Loucy (cell line): ENCODE measurements around the gene KRTAP10-1.

Experiments used
- H2AFZ ChIP-seq: fragments of 200-600 bp; sonication (generic); 2 replicates; pipeline ENCODE4 v1.6.0; 2016; ENCODE audit warnings: antibody characterized with exemption, mild to moderate bottlenecking, low read length, moderate library complexity
- H3F3A ChIP-seq: fragments of 200-600 bp; 2 replicates; pipeline ENCODE4 v1.6.0; 2016; ENCODE audit warnings: antibody characterized with exemption, low read depth, mild to moderate bottlenecking
- H3K27me3 ChIP-seq: fragments of 200-600 bp; sonication (generic); 2 replicates; pipeline ENCODE4 v1.6.1; 2014; ENCODE audit warnings: low read length, mild to moderate bottlenecking; ENCODE audit not compliant: insufficient read depth, poor library complexity, severe bottlenecking
- H3K36me3 ChIP-seq: fragments of 200-600 bp; sonication (generic); 2 replicates; pipeline ENCODE4 v1.6.1; 2016; ENCODE audit warnings: low read length; ENCODE audit not compliant: insufficient read depth
- H3K4me1 ChIP-seq: fragments of 200-600 bp; sonication (generic); 2 replicates; pipeline ENCODE4 v1.5.1; 2014; ENCODE audit warnings: low read length, mild to moderate bottlenecking; ENCODE audit not compliant: insufficient read depth, poor library complexity, severe bottlenecking
- H3K4me2 ChIP-seq: fragments of 200-600 bp; sonication (generic); 2 replicates; pipeline ENCODE4 v1.6.0; 2014; ENCODE audit warnings: antibody characterized with exemption, low read length, low read depth, mild to moderate bottlenecking; ENCODE audit not compliant: poor library complexity, severe bottlenecking
- H3K4me3 ChIP-seq: fragments of 200-600 bp; sonication (generic); 2 replicates; pipeline ENCODE4 v1.5.1; 2014; ENCODE audit warnings: low read length, mild to moderate bottlenecking, mixed read lengths; ENCODE audit not compliant: poor library complexity, severe bottlenecking
- H3K79me2 ChIP-seq: fragments of 200-600 bp; sonication (generic); 2 replicates; pipeline ENCODE4 v1.6.1; 2014; ENCODE audit warnings: low read length; ENCODE audit not compliant: insufficient read depth
- H3K9ac ChIP-seq: fragments of 200-600 bp; sonication (generic); 2 replicates; pipeline ENCODE4 v1.6.0; 2014; ENCODE audit warnings: mild to moderate bottlenecking, low read depth, low read length, moderate library complexity; ENCODE audit not compliant: poor library complexity, severe bottlenecking
- H3K9me2 ChIP-seq: fragments of 200-600 bp; sonication (generic); replicated peaks from 2 replicates; pipeline ENCODE4 v1.6.1; 2016; ENCODE audit warnings: low read depth, low read length, mixed read lengths
- H3K9me3 ChIP-seq: fragments of 200-600 bp; sonication (generic); 2 replicates; pipeline ENCODE4 v1.6.1; 2014; ENCODE audit warnings: mild to moderate bottlenecking, antibody characterized with exemption, low read length, low read depth; ENCODE audit not compliant: insufficient read depth
- H4K20me1 ChIP-seq: fragments of 200-600 bp; sonication (generic); 2 replicates; pipeline ENCODE4 v1.6.0; 2014; ENCODE audit warnings: antibody characterized with exemption, low read length, mild to moderate bottlenecking; ENCODE audit not compliant: insufficient read depth, poor library complexity, severe bottlenecking
- EZH2phosphoT487 ChIP-seq: fragments of 200-600 bp; IDR thresholded peaks from 2 replicates; pipeline ENCODE4 v1.6.1; 2018; ENCODE audit warnings: antibody characterized with exemption, mild to moderate bottlenecking, moderate library complexity, borderline replicate concordance
- TF ChIP-seq, protein P1 (sequence below): fragments of 200-600 bp; sonication (generic); conservative IDR thresholded peaks from 2 replicates; pipeline ENCODE4 v1.5.1; 2014; ENCODE audit warnings: mild to moderate bottlenecking, antibody characterized with exemption, low read length

Gene KRTAP10-1

GRCh38 chr21:44542716-44543115 is 2.7 kb upstream of the KRTAP10-1 start:
- Histone ChIP-seq H3K9me3 (peaks cover 6% of the 10 kb centered on the region; the same call in 1 of the 2 replicates), H3K4me3 (no peak overlapping the region), H3K27me3 (no peaks in the 10 kb centered on the region), H3F3A (no peaks in the 10 kb centered on the region), H4K20me1 (no peaks in the 10 kb centered on the region), H3K9me2 (no peaks in the 10 kb centered on the region), H2AFZ (no peak overlapping the region), H3K4me2 (no peak overlapping the region), H3K36me3 (no peaks in the 10 kb centered on the region), H3K4me1 (no peaks in the 10 kb centered on the region), H3K9ac (no peak overlapping the region), H3K79me2 (no peaks in the 10 kb centered on the region)
- TF ChIP-seq, protein P1, sequence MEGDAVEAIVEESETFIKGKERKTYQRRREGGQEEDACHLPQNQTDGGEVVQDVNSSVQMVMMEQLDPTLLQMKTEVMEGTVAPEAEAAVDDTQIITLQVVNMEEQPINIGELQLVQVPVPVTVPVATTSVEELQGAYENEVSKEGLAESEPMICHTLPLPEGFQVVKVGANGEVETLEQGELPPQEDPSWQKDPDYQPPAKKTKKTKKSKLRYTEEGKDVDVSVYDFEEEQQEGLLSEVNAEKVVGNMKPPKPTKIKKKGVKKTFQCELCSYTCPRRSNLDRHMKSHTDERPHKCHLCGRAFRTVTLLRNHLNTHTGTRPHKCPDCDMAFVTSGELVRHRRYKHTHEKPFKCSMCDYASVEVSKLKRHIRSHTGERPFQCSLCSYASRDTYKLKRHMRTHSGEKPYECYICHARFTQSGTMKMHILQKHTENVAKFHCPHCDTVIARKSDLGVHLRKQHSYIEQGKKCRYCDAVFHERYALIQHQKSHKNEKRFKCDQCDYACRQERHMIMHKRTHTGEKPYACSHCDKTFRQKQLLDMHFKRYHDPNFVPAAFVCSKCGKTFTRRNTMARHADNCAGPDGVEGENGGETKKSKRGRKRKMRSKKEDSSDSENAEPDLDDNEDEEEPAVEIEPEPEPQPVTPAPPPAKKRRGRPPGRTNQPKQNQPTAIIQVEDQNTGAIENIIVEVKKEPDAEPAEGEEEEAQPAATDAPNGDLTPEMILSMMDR, result no peak
- TF ChIP-seq EZH2phosphoT487, result no peak

DNA sequence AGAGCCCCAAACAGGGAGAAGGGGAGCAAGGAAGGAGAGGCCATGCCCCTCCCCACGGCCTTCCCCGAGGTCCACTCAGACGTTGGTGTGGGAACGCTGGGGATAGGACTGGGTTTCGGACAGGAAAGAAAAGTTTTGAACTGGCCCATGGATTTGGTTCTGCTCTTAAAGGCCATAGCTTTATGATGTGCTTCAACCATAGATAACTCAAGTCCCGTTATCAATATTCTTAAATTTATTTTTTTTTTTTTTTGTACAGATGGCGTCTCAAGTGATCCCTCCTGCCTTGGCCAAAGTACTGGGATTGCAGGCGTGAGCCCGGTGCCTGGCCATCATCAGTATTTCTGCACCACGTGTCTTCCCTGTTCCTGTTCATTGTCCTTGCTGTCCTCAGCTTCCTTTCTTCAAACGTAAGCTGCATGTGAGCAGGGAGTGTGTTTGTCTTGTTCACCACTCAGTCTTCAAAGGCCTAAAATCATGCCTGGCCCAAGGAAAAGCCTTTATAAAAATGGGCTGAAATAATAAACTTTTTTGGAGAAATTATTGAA is 820 bp upstream of the KRTAP10-1 start:
- Histone ChIP-seq H3K9me2 (no peaks in the 10 kb centered on the region), H3K27me3 (no peaks in the 10 kb centered on the region)
- no peak for TF ChIP-seq EZH2phosphoT487
- TF ChIP-seq, protein P1, result no peak

DNA sequence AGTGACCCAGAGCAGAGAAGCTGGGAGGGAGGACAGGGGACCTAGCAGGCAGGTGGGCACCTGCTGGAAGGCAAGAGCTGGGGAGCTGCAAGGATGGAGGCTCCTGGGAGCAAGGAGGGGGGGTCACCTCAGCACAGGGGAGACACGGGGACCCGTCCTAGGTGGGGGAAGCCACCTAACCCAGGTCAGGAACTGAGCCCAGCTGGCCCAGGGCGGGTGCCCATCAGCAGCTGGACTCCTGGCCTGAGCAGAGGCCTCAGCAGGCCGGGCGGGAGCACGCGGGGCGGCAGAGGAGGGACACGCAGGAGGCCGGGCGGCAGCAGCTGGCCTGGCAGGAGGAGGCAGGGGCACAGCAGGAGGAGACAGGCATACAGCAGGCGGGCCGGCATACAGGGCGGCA is 949 bp downstream of the KRTAP10-1 start:
- Histone ChIP-seq H3K4me1 (no peaks in the 10 kb centered on the region), H3K9me2 (no peaks in the 10 kb centered on the region), H3K9me3 (no peaks in the 10 kb centered on the region), H3K4me3 (no peak overlapping the region), H3K36me3 (no peaks in the 10 kb centered on the region), H3F3A (no peaks in the 10 kb centered on the region), H3K79me2 (no peaks in the 10 kb centered on the region), H2AFZ (no peak overlapping the region), H4K20me1 (no peaks in the 10 kb centered on the region), H3K9ac (no peak overlapping the region), H3K27me3 (no peaks in the 10 kb centered on the region), H3K4me2 (no peak overlapping the region)
- TF ChIP-seq, protein P1, result no peak
- no peak for TF ChIP-seq EZH2phosphoT487

More for the DNA sequence above, 820 bp upstream of the KRTAP10-1 start:
- peaks cover 6% of the 10 kb centered on the region; the same call in 1 of the 2 replicates for H3K9me3 ChIP-seq
- no peaks in the 10 kb centered on the region for H3F3A ChIP-seq
- H3K4me3 ChIP-seq, result no peak overlapping the region
- H3K4me2 ChIP-seq, result no peak overlapping the region
- no peak overlapping the region for H2AFZ ChIP-seq
- no peak overlapping the region for H3K9ac ChIP-seq
- H3K79me2 ChIP-seq, result no peaks in the 10 kb centered on the region
- no peaks in the 10 kb centered on the region for H3K36me3 ChIP-seq
- H4K20me1 ChIP-seq, result no peaks in the 10 kb centered on the region
- H3K4me1 ChIP-seq, result no peaks in the 10 kb centered on the region
